Measurements from ENCODE around the gene HIF3A.

- TF ChIP-seq CTCF (IDR thresholded peaks at IDR 0.05) = no peak
- TF ChIP-seq POLR2A (IDR thresholded peaks at IDR 0.05; ENCODE audit: low read depth) = no peak
- TF ChIP-seq POLR2AphosphoS5 (IDR thresholded peaks at IDR 0.05) = no peak
- TF ChIP-seq EP300 (IDR thresholded peaks at IDR 0.05) = no peak
These were observed 43.3 kb downstream of the HIF3A start for GRCh38 chr19:46340051-46340659.
